ENCODE results near the gene PHLDB1. TPM values are rescaled to one million over a fixed set of nuclear protein-coding genes. Genes with fewer than 3 reads are reported as not detected.

The PHLDB1 gene
- total RNA-seq (2014; rRNA removed; shearing (Covaris generic)): 66.2 and 75.3 TPM in 2 replicates

GRCh38 chr11:118607401-118608359, at the start of gene PHLDB1:
Gene PHLDB1, plus strand, starts transcription at chr11:118607615. Its CDS starts 6,222 bp downstream, at chr11:118613837.

GRCh38 chr11:118572061-118572980, 35.1 kb upstream of the PHLDB1 start, which contains the start of gene ARCN1:
Gene ARCN1, plus strand, starts transcription at chr11:118572409. Its CDS starts 139 bp downstream, at chr11:118572548.

GRCh38 chr11:118679483-118679882, 72.1 kb downstream of the PHLDB1 start, which contains the start of gene TREH:
Gene TREH, minus strand, starts transcription at chr11:118679650. Its CDS starts 23 bp downstream, at chr11:118679627.

Small RNAs within 50 kb of the gene (small RNA-seq; reads per million reads assigned to genes)
- gene RNU6-1157P: not detected
- not detected for gene RNU6-376P

Other genes starting within 250 kb of the PHLDB1 start
- gene UBE4A, start 248.0 kb upstream of the PHLDB1 start, total RNA-seq (2014; rRNA removed; shearing (Covaris generic)): 30.0 and 32.2 TPM in 2 replicates
- gene ATP5MG, start 206.0 kb upstream of the PHLDB1 start, total RNA-seq (2014; rRNA removed; shearing (Covaris generic)): 149 and 192 TPM in 2 replicates
- gene KMT2A, start 171.1 kb upstream of the PHLDB1 start, total RNA-seq (2014; rRNA removed; shearing (Covaris generic)): 37.5 and 45.8 TPM in 2 replicates
- gene TTC36, start 80.1 kb upstream of the PHLDB1 start, total RNA-seq (2014; rRNA removed; shearing (Covaris generic)): 0.38 and 2.7 TPM in 2 replicates
- gene TMEM25, start 76.4 kb upstream of the PHLDB1 start, total RNA-seq (2014; rRNA removed; shearing (Covaris generic)): 1.8 and 4.7 TPM in 2 replicates
- 28.7 and 37.0 TPM in 2 replicates for gene IFT46, start 41.7 kb upstream of the PHLDB1 start, total RNA-seq (2014; rRNA removed; shearing (Covaris generic))
- 144 and 160 TPM in 2 replicates for gene ARCN1, start 35.2 kb upstream of the PHLDB1 start, total RNA-seq (2014; rRNA removed; shearing (Covaris generic))
- not detected in 2 replicates for gene TREH, start 72.0 kb downstream of the PHLDB1 start, total RNA-seq (2014; rRNA removed; shearing (Covaris generic))
- 61.6 and 63.4 TPM in 2 replicates for gene DDX6, start 183.5 kb downstream of the PHLDB1 start, total RNA-seq (2014; rRNA removed; shearing (Covaris generic))

Data from A375 (cell line).